Measurements from ENCODE around the gene SMYD3.

Gene SMYD3

GRCh38 chr1:246302711-246303317 lies 204.3 kb downstream of the SMYD3 start:
- DNase-seq: peak; percentile 54

DNA sequence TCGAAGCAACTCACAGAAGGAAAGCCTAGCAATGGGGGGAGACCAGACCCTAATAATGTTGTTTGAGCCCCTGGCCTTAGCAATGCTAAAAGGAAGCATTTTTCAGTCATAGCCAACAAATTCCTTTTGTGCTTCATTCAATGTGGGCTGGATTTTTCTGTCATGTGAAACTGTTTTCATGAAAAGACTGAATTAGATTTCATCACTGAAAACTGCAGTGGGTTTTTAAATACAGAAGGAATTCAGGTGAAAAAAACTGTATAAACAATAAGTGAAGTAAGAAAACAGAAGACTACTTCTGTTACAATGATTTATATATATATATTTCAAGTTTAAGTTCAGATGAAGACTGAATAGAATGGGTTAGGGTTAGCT lies 204.8 kb downstream of the SMYD3 start:
- peak; percentile 37 for DNase-seq

DNA sequence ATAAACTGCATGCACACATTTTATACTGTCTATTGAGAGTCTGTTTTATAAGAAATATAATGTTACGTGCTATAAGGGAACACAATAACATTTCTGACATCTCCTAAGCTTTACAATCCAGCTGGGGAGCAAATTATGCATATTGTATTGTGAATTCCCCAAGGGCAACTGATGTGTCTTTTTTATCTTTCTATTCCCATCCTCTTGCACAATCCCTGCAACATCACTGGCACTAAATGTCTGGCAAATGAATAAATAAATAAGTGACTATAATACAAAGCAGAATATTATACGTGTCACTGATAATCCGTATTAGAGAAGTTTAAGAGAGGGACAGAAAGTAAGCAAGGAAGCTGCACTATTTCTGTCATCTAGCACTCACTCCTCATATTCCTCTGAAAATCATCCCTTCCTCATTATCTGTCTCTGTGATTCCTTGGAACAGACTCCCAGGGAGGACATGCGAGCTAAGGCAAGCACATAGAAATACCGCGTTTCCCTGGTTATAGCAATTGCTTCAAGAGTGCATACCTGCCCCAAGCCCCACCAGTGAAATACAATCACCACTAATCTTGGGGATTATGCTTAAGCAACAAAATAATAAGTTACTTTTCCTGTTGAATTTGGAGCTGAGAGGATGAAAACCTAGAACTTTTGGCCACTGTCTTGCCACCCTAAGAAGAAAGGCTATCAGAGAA lies 205.4 kb downstream of the SMYD3 start:
- no peak for DNase-seq

DNA sequence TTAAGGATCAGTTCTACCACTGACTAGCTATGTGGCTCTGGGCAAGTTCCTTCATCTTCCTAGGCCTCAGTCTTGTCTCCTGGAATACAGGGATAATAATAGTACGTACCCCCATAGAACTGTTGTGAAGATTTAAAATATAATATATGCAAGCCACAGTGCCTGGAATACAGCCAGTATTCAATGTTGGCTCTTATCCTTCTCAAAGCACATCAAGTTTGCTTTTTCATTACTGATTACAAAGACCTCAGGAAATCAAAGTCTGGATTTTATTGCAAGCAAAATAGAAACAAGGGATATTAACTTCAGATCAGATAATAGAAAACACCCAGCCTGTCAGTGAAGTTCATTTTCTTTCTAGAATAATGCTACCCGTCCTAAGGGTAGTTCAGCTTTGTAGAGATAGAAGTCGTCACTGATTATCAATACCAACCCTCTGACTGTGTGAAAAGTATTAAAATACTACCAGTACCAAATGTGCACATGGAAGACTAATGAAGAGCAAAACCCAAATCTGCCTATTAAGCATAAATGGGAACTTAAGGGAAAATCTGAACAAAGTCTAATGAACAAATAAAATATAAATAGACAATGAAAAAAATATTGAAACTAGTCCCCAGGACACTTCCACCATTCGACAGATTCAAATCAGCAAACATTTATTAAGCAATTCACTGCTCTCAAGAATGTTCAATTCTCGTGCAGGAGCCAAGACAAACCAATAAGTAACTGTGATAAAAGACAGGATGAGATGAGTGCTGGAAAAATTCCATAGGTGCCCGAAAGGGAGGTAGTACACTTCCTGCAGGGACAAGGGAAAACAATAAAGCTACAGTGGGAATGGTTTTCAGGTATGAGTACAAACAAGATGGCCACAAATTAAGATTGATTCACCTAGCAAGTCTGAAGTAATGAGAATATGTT lies 206.2 kb downstream of the SMYD3 start:
- no peak for DNase-seq

GRCh38 chr1:246297279-246298265 lies 209.5 kb downstream of the SMYD3 start:
- no peak for DNase-seq

GRCh38 chr1:246295968-246296367 lies 211.1 kb downstream of the SMYD3 start:
- DNase-seq: no peak

DNA sequence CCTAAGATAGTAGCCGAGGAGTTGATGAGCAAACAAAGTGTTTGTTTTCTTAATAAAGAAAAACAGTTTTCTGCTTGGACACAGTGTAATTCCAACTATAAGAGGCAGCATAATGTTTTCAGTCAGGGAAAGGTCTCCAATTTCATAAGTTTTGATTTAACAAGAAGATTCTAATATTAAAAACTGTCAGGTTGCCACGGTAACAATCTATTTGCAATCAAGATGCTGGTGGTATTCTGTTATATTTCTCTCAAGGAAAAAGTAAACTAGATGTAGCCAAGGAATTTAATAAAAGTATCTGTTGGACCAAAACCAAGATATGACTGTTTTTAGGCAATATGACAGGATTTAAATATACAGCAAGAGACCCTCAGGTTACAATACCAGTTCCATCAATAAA lies 211.7 kb downstream of the SMYD3 start:
- DNase-seq: no peak

DNA sequence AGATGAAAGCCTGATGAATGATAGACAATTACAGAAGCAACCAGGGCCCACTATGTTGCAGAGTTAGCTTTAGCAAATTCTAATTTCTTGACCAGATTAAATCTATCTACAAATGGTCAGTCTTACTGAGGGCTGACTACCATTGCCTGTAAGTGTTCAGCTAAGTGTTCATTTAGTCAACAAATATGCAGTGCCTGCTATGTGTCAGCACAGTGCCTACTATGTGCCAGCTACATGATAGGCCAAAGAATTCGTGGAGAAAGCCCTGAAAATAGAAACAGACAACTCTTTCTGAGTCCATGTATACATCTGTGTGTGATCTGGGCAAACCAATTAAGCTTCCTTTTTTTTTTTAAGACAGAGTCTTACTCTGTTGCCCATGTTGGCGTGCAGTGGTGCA lies 212.8 kb downstream of the SMYD3 start:
- no peak for DNase-seq

GRCh38 chr1:246293366-246294121 lies 213.5 kb downstream of the SMYD3 start:
- no peak for DNase-seq

GRCh38 chr1:246292571-246292970 lies 214.5 kb downstream of the SMYD3 start:
- DNase-seq: no peak

DNA sequence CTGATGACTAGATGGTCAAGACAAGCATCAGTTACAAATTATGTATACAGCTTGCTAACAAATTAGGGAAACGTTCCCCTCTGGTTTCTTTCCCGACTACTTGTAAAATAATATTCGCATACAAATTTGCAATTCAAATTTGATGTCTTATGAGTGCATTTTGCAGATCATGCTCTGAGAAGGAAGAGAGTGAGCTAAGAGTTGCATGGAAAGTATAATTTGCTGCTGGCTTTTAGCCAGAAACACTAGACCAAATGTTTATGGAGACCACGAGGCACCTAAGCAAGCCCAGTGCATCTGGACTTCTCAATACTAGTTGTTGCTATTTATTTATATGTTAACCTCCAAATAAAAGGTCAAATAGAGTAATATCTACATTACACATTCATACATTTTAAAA lies 216.0 kb downstream of the SMYD3 start:
- DNase-seq: no peak

GRCh38 chr1:246283771-246284410 lies 223.2 kb downstream of the SMYD3 start:
- no peak for DNase-seq

- no peak for DNase-seq
Measured at GRCh38 chr1:246281639-246282038, 225.4 kb downstream of the SMYD3 start.

GRCh38 chr1:246281195-246281594 lies 225.9 kb downstream of the SMYD3 start:
- DNase-seq: no peak

DNA sequence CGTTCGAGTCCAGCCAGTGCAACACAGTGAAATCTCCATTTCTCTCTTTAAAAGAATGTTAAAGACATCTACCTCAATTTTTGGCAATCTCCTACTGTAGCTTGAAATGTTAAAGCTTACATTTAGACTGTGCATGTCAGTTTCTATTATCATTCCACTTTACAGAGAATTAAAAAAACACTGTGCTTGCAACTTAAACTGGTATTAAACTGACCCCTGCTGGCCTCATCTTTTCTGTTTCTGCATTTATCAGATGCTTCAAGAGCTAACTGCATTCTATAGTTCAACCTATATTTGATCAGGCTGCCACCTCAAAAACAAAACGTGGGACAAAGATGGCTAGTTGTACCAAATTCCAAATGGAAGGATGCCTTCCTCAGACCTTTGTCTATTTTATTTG lies 226.5 kb downstream of the SMYD3 start:
- peak; percentile 48 for DNase-seq

GRCh38 chr1:246279402-246279801 lies 227.7 kb downstream of the SMYD3 start:
- DNase-seq: no peak

GRCh38 chr1:246278371-246278770 lies 228.7 kb downstream of the SMYD3 start:
- peak; percentile 50 for DNase-seq

GRCh38 chr1:246275036-246275435 lies 232.0 kb downstream of the SMYD3 start:
- no peak for DNase-seq

DNA sequence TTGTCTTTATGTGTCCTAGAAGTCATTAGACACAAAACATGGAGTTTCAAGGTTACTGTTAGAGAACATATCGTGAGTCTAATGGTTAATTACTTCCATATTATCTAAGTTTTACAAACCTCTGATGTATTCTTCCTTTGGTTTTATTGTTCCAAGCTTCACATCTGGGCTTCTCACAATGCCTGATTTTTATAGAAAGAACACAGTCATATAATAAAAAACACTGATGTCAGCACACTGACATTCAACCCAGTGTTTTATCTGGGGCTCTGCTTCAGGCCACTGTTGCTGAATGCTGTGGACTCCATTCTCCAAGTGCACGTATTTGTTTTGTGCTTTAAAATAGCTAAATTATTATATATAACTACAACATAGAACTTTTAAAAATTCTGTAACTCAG lies 232.9 kb downstream of the SMYD3 start:
- no peak for DNase-seq

DNA sequence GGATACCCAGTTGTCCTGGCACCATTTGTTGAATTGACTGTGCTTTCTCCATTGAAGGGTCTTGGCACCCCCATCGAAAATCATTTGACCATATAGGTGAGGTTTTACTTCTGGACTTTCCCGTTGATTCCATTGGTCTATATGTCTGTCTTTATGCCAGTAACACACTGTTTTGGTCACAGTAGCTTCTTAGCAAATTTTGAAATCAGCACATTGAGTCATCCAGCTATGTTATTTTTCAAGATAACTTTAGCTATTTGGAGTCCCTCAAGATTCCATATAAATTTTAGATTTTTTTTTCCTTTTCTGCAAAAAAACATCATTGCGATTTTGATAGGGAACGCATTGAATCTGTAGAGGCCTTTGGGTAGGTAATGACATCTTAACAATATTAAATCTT lies 235.6 kb downstream of the SMYD3 start:
- peak; percentile 20 for DNase-seq

- DNase-seq: no peak
Measured at GRCh38 chr1:246270236-246270635, 236.8 kb downstream of the SMYD3 start.

Data from fibroblast of skin of scalp (primary cell).